NCI-H1417 treated with DMSO at 0.1 percent for 48 hours (cell line): ENCODE data around the gene FERMT2.
A peak's percentile ranks its signal among the peaks of the same experiment; 100 is the strongest.

Experiments
- DNase-seq: peaks from one replicate; lab custom pipeline; 2025; lab: John Stamatoyannopoulos, UW

The FERMT2 gene

DNA sequence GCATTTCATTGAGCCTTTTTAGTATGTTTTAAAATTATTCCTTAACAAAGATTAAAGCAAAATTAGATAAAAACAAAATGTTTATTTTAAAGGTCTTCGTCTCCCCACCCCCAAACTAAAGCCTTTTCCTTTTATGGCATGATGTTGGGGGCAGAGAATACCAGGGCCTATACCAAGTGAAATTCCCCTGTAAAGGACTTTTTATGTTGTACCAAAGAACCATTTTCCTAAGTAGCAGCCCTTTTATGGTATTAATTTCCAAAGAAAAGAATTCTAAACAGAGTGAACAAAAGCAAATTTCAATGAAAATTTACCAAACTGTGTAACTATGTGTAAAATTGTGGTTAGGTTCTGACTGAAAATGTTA is 87.5 kb downstream of the FERMT2 start:
- DNase-seq, result no peak

DNA sequence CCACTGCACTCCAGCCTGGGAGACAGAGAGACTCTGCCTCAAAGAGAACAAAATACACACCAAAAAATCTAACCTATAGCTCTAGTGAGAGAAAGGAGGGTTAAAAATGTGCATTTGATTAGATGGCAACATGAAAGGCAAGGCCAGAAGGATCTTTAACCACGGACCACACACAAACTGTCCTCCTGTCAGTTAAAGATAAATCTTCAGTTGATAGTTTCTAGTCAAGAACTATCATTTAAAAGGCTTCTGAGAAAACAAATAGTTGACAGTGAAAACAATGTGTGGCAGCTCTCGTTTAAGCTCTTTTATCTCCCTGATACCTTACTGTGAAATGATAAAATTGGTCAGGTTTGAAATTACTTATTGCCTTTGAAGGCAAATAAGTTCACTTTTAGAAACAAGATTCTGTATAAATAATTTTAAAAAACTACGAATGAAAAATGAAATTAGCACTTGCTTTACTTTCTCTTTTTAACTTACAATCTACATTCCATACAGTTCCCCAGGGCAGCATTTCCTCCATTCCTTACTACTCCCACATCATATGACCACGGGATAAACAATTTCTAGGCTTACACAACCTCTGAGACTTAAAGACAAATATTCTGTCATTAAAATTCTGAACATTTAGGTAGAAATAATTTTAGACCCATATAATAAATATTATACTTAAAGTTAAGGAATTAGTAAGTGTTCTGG is 88.1 kb downstream of the FERMT2 start:
- DNase-seq, result no peak

GRCh38 chr14:52861403-52861802 is 89.4 kb downstream of the FERMT2 start:
- DNase-seq, result no peak

DNA sequence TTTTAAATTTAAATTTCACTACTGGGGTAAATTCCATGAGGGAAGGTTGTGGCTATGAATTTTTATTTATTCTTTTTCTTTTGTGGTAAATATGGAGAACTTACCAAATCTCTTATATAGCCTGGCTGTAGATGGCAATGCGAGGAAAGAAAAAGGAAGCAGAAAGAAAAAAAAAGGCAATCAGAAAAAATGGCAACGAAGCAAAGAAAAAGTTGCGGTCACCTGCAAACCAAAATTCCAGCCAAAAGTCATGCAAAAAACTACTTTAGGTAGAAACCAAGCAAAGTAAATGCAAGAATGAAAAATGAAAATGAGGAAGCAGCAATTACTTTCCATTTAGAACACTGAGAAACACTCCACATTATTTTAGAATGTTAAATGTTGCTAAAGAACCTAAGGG is 89.9 kb downstream of the FERMT2 start:
- DNase-seq, result no peak

- DNase-seq, result no peak
Observed at GRCh38 chr14:52860209-52860608, 90.6 kb downstream of the FERMT2 start.

DNA sequence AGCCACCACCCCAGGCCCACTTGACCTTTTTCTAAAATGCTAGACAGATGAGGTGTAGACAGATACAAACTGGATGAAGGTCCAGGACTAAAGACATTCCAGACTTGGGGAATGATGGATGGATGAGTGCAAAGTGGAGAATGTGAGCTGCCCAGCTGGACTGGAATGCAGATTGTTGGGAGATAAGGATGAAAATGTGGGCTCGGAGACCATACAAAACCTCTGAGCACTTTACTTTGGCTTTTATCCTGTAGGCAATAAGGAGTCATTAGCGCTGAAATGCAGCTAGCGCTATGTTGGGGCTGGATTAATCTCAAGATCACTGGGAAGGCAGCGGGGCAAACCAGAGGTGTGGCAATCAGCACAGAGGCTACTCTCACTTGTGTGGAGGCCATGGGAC is 94.7 kb downstream of the FERMT2 start:
- DNase-seq, result no peak

DNA sequence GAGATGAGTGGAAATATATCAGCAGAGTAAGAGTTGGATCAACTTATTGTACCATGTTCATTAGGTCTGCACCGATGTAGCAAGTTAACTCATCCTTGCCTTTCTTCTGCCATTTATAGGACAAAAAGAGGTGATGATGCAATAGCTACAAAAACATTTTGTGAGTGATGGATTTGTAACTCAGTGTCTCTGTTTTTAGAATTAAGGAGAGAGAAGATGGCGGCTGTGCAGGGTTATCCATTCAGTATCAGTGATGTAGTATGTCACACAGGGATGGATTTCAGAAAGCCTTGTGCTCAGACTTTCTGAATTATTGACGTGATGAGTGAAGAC is 97.4 kb downstream of the FERMT2 start:
- no peak for DNase-seq

- peak; percentile 97 for DNase-seq
Observed at GRCh38 chr14:52852810-52853521, 97.9 kb downstream of the FERMT2 start.

GRCh38 chr14:52850451-52850909 is 100.4 kb downstream of the FERMT2 start:
- DNase-seq, result no peak

GRCh38 chr14:52848626-52849025 is 102.2 kb downstream of the FERMT2 start:
- no peak for DNase-seq

DNA sequence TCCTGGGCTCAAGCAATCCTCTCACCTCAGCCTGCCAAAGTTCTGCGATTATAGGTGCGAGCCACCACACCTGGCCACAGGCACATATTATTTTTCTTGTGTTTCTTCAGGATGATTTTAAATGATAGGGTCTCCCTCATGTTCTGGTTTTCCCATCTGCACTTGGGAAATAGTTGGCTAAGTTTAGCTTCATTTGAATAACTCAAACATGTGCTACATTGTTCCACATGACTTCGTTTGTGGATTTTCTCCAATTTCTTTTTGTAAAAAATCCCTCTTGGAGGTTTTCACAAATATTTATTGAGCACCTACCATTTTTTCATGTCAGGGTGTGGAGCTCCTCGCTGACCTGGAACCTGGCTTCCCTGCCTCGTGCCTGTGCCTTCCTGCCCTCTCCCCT is 104.3 kb downstream of the FERMT2 start:
- DNase-seq, result no peak

- no peak for DNase-seq
Observed at GRCh38 chr14:52845081-52845480, 105.8 kb downstream of the FERMT2 start.

DNA sequence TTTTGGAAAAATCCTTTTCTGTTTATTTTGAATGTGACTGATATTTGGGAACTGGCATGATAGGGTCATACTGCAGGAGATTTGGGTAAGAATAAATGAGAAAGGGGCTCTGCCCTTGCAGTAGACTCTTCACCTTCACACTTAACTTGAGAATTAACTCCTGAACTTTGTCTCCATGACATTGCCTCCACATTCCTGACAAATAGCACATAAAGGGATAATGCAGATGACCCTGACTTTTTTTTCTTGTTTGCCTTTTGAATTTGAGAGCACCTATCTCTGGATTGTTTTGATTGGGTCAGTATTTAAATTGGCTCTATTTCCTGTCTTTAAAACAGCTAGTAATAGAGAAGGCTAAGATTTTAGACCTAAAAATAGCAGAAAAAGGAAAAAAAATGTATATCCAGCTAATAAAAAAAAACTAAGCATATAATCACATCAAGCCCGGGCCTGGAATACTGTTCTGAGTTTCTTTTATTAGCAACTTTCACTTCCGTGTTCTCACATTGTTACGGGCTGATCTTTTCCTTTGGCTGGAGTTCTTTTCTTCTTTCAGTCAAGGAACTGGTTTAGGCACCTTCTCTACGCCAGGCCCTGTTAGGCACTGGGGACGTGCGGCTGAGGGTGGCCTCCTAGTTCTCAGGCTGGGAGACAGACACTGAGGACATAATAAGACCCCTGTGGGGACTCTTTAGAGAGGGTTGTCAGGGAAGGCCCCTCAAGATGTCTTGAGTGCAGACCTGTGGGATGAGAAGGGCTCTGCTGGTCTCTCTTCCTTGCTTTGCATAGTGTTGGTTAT is 106.4 kb downstream of the FERMT2 start:
- DNase-seq, result no peak

DNA sequence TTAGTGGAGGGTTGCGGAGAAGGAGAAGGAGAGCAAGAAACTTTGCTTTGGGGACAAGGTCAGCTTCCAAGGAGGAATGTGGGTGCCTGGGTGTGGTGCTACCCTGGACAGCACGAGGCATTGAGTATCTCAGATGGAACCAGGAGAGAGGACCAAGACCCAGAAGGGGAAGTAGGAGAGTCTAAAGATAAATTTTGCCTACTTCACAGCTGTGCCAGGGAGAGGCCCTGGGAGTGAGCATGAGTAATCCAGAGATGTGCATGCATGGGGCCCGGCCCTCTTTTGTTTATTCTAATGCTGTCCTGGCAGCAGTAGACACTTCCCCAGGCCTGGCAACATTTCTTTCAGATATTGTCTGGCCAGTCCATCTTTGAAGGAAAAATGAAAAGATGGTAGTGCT is 110.0 kb downstream of the FERMT2 start:
- DNase-seq, result no peak

GRCh38 chr14:52837451-52837850 is 113.4 kb downstream of the FERMT2 start:
- no peak for DNase-seq

- DNase-seq, result no peak
Observed at GRCh38 chr14:52836063-52836462, 114.8 kb downstream of the FERMT2 start.

DNA sequence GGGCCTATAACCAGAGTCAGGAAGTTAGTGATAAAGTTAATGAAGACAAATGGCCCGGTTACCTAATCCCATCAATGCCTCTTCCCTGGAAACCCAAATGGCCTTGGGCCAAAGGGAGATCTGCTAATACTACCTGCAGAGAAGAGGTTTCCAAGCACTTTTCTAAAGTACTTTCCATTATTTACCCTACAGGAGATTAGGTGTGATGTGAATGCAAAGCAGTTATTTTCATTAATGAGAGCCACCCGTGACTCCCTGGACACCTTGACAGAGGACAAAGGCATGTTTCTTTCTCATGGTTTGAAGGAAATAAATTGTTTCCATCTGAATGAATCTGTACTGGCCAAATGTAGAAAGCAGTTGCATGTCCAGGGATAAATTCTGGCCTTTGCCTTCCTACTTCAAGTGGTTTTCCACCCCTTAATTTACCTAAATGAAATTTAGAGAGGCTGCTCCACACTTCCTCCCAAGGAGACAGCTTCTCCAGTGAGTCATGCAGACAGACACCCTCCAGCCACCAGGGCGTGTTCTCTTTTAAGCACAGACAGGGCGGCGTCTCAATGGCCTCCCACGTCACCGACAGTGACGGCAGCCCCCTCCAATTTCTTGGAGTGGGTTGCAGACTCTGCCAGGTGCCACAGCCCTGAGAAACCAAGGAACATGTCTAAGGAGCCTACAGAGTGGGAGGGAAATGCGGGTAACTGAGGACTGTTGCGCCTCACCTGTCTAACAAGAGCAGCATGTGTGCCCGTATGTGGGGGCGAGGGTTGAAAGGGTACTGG is 115.5 kb downstream of the FERMT2 start:
- peak; percentile 100 for DNase-seq

GRCh38 chr14:52834440-52834842 is 116.4 kb downstream of the FERMT2 start:
- peak; percentile 57 for DNase-seq

DNA sequence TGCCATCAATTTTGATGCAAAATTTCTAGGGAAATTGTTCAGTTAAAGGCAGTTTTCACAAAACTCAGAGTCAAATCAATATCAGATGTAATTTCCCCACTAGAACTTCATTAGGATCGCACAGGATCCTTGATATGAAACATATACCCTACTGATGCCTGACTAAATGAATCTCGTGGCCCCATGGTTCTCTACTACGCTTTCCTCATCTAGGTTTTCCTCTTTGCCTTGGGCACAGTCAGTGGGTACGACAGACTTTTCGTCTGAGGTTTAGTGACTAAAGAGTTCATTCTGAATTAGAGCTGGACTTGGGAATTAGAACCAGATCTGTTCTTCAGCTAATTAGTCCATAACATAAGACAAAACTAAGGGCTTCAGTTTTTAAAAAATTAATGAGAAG is 117.0 kb downstream of the FERMT2 start:
- no peak for DNase-seq

DNA sequence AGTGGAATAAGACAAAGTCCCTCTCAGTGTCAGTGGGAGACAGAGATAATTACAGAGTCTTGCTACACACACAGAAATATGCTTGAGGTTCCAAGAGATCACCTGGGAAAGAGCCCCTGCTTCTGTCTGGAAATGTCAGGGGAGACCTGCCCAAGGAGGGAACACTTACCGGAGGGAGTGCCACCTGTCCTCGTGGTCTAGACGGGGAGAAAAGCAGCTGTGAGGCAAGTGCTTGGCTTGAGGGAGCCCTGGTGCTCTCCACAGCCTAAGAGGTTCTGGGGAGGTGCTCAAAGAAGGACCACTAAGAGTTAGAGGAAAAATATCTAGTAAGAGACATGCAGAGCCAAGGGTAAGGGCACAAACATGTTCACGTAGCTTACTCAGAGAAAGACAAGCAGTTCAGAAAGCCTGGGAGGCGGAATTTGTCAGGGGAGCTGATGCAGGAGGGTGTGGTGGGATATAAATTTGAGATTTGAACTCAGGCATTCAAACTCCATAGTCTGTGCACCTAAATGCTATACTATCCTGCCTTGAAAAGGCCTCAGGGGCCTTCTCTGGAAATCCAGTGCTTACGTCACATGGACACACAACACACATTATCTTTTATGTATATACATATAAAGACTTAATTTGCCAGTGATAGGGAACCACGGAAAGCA is 121.2 kb downstream of the FERMT2 start:
- DNase-seq, result peak; percentile 47

- no peak for DNase-seq
Observed at GRCh38 chr14:52827426-52827825, 123.4 kb downstream of the FERMT2 start.

DNA sequence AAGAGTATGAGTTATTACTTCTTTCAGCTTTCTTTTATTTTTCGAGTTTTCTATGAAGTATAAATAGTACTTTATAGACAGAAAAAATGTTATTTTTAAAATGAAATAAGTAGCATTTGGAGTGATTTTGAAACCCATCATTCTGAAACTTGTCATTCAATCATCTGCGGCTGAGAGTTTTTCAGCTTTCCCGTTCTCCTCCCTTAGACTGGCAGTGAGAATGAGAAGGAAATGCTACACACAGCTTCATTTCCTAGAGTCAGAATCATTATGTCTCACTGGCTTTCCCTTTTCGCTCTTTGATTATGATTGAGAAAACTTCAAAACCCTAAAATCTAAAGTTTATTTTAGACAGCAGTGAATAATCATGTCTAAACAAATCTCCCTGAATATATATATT is 125.8 kb downstream of the FERMT2 start:
- no peak for DNase-seq
